Stimulated activated CD4-positive, alpha-beta T cell treated with anti-CD3 and anti-CD28 coated beads, Interleukin-1b, Interleukin-23, amount 100 ng/mL, for 24 hours (primary cell): ENCODE data around the gene MCTP1.
"Not testable (repeated sequence)": the region's sequence is repeated elsewhere in the genome, so short reads cannot be mapped to it uniquely, and the experiment has no call there.

Source experiments
- DNase-seq, 4 experiments: peaks; one replicate each; pipeline ENCODE4 v3.0.0-alpha.2; 2020; ENCODE audit warnings: low read depth in 4 of 4, low spot score in 1 of 4

The MCTP1 gene

GRCh38 chr5:95035891-95036685 lies 248.8 kb downstream of the MCTP1 start:
- DNase-seq = no peak

- no peak for DNase-seq
Observed at GRCh38 chr5:95032801-95033200, 252.1 kb downstream of the MCTP1 start.

GRCh38 chr5:95029569-95030366 lies 255.1 kb downstream of the MCTP1 start:
- no peak for DNase-seq

GRCh38 chr5:95027775-95028174 lies 257.1 kb downstream of the MCTP1 start:
- no peak for DNase-seq

GRCh38 chr5:95027151-95027721 lies 257.7 kb downstream of the MCTP1 start:
- no peak for DNase-seq

- DNase-seq = no peak
Observed at GRCh38 chr5:95026718-95027117, 258.2 kb downstream of the MCTP1 start.

GRCh38 chr5:95022967-95023695 lies 261.8 kb downstream of the MCTP1 start:
- no peak for DNase-seq

- DNase-seq = no peak
Observed at GRCh38 chr5:95020345-95020744, 264.5 kb downstream of the MCTP1 start.

GRCh38 chr5:95018946-95019345 lies 265.9 kb downstream of the MCTP1 start:
- DNase-seq = no peak

GRCh38 chr5:95018511-95018910 lies 266.4 kb downstream of the MCTP1 start:
- no peak for DNase-seq

GRCh38 chr5:95009812-95010211 lies 275.1 kb downstream of the MCTP1 start:
- no peak for DNase-seq

- DNase-seq = no peak
Observed at GRCh38 chr5:95007921-95008597, 276.8 kb downstream of the MCTP1 start.

- no peak for DNase-seq
Observed at GRCh38 chr5:95005811-95006210, 279.1 kb downstream of the MCTP1 start.

GRCh38 chr5:94998670-94999069 lies 286.2 kb downstream of the MCTP1 start:
- DNase-seq = no peak

GRCh38 chr5:94994537-94994936 lies 290.4 kb downstream of the MCTP1 start:
- not testable (repeated sequence) for DNase-seq

GRCh38 chr5:94993491-94993890 lies 291.4 kb downstream of the MCTP1 start:
- DNase-seq = no peak

GRCh38 chr5:94992325-94992724 lies 292.6 kb downstream of the MCTP1 start:
- no peak for DNase-seq

GRCh38 chr5:94983861-94984535 lies 300.9 kb downstream of the MCTP1 start:
- no peak for DNase-seq

GRCh38 chr5:94977437-94977836 lies 307.5 kb downstream of the MCTP1 start:
- no peak for DNase-seq

GRCh38 chr5:94976853-94977252 lies 308.0 kb downstream of the MCTP1 start:
- no peak for DNase-seq
